CD14-positive monocyte (primary cell): ENCODE data around the gene KRT6C. TPM values are rescaled to one million over a fixed set of nuclear protein-coding genes. Genes with fewer than 3 reads are reported as not detected.

ENCODE experiments used
- DNase-seq, 3 donors: peaks; one replicate each; pipeline ENCODE4 v3.0.0-alpha.2; 2011 to 2022
- H2AFZ ChIP-seq: 2 replicates; pipeline ENCODE4 v1.6.0; 2012; ENCODE audit warnings: mild to moderate bottlenecking, low read depth, low read length, inconsistent platforms; ENCODE audit not compliant: insufficient read depth, poor library complexity, severe bottlenecking
- H3K27ac ChIP-seq, 2 donors: 1 replicate in 1 of 2; 2 replicates in 1 of 2; pipeline ENCODE4 v1.5.1; 2012 to 2013; ENCODE audit warnings: low read length in 2 of 2, control low read depth in 1 of 2, inconsistent platforms in 1 of 2, low read depth in 1 of 2, mild to moderate bottlenecking in 1 of 2
- H3K27me3 ChIP-seq, 2 donors: one replicate each; pipeline versions ENCODE4 v1.6.0 to v1.6.1; 2011 to 2013; ENCODE audit warnings: low read length in 2 of 2; ENCODE audit not compliant: control insufficient read depth in 2 of 2, insufficient read depth in 2 of 2
- H3K36me3 ChIP-seq, 2 donors: replicated peaks in 1 of 2; 1 replicate in 1 of 2; 2 replicates in 1 of 2; pipeline versions ENCODE4 v1.5.1 to v1.6.1; 2012 to 2013; ENCODE audit warnings: low read length in 2 of 2, control low read depth in 1 of 2, inconsistent platforms in 1 of 2, mild to moderate bottlenecking in 1 of 2; ENCODE audit not compliant: insufficient read depth in 2 of 2, control insufficient read depth in 1 of 2
- H3K4me1 ChIP-seq, 2 donors: 1 replicate in 1 of 2; 2 replicates in 1 of 2; pipeline versions ENCODE4 v1.5.1 to v1.6.1; 2012 to 2013; ENCODE audit warnings: low read length in 2 of 2, control low read depth in 1 of 2, inconsistent platforms in 1 of 2, mild to moderate bottlenecking in 1 of 2, moderate library complexity in 1 of 2; ENCODE audit not compliant: insufficient read depth in 2 of 2, control insufficient read depth in 1 of 2
- H3K4me2 ChIP-seq: replicated peaks from 2 replicates; pipeline ENCODE3; 2012; ENCODE audit warnings: low read length, moderate library complexity, mild to moderate bottlenecking; ENCODE audit not compliant: poor library complexity, severe bottlenecking; ENCODE audit errors: extremely low read depth
- H3K4me3 ChIP-seq, 3 experiments: fragments of 200-600 bp in 1 of 3; sonication (generic) in 1 of 3; replicated peaks in 1 of 3; 1 replicate in 2 of 3; 2 replicates in 1 of 3; pipeline ENCODE4 v1.5.1; 2011 to 2013; ENCODE audit warnings: low read length in 3 of 3, mild to moderate bottlenecking in 3 of 3, control low read depth in 2 of 3, low read depth in 2 of 3, inconsistent platforms in 1 of 3, moderate library complexity in 1 of 3
- H3K79me2 ChIP-seq: 2 replicates; pipeline ENCODE4 v1.6.0; 2012; ENCODE audit warnings: mild to moderate bottlenecking, control low read depth, inconsistent platforms, low read length, moderate library complexity; ENCODE audit not compliant: insufficient read depth
- H3K9ac ChIP-seq: 2 replicates; pipeline ENCODE4 v1.6.0; 2017; ENCODE audit warnings: low read length, mild to moderate bottlenecking; ENCODE audit not compliant: insufficient read depth, poor library complexity, severe bottlenecking
- H3K9me3 ChIP-seq, 2 donors: replicated peaks in 1 of 2; 1 replicate in 1 of 2; 2 replicates in 1 of 2; pipeline versions ENCODE4 v1.5.1 to v1.6.1; 2012 to 2013; ENCODE audit warnings: low read length in 2 of 2, control low read depth in 1 of 2; ENCODE audit not compliant: control insufficient read depth in 1 of 2, insufficient read depth in 1 of 2
- H4K20me1 ChIP-seq: 2 replicates; pipeline ENCODE4 v1.6.0; 2012; ENCODE audit warnings: mild to moderate bottlenecking, low read length, control low read depth, moderate library complexity; ENCODE audit not compliant: insufficient read depth
- H3K27ac Mint-ChIP-seq, 7 donors: one replicate each; pipeline ENCODE4 v1.8.0; 2020; ENCODE audit warnings: mild to moderate bottlenecking in 7 of 7, mixed read lengths in 7 of 7, moderate library complexity in 6 of 7, inconsistent platforms in 2 of 7
- H3K27me3 Mint-ChIP-seq, 3 donors: one replicate each; pipeline ENCODE4 v1.8.0; 2021 to 2022; ENCODE audit warnings: low read depth in 3 of 3, mild to moderate bottlenecking in 3 of 3, mixed read lengths in 3 of 3, moderate library complexity in 3 of 3, inconsistent platforms in 1 of 3
- H3K36me3 Mint-ChIP-seq, 2 donors: one replicate each; pipeline ENCODE4 v1.8.0; 2020; ENCODE audit warnings: mixed read lengths in 2 of 2, inconsistent platforms in 1 of 2, mild to moderate bottlenecking in 1 of 2
- H3K4me1 Mint-ChIP-seq: one replicate; pipeline ENCODE4 v1.8.0; 2020; ENCODE audit warnings: mild to moderate bottlenecking, mixed read lengths
- H3K4me3 Mint-ChIP-seq, 2 donors: one replicate each; pipeline ENCODE4 v1.8.0; 2020; ENCODE audit warnings: mild to moderate bottlenecking in 2 of 2, mixed read lengths in 2 of 2, moderate library complexity in 1 of 2
- H3K9me3 Mint-ChIP-seq, 7 donors: one replicate each; pipeline ENCODE4 v1.8.0; 2020 to 2022; ENCODE audit warnings: mixed read lengths in 7 of 7, mild to moderate bottlenecking in 6 of 7, moderate library complexity in 6 of 7, inconsistent platforms in 2 of 7
- CTCF ChIP-seq: fragments of 200-600 bp; IDR thresholded peaks from one replicate; pipeline ENCODE4 v1.8.0; 2022; ENCODE audit warnings: antibody characterized with exemption, mild to moderate bottlenecking
- WGBS: methylation state at CpG from one replicate; pipeline ENCODE4 v1.1.5; 2013; ENCODE audit warnings: missing lambda C conversion rate; ENCODE audit not compliant: insufficient coverage; 5-methylcytosine and 5-hydroxymethylcytosine counted together
- intact Hi-C, 2 donors: fragments of 100-400 bp; cut with micrococcal nuclease; formaldehyde crosslinking; loops; one replicate each; pipeline versions ENCODE4 v1.15.0 to v1.15.1; 2023
- polyA plus RNA-seq, 3 donors: library from polyadenylated mRNA; depleted of rRNA in 1 of 3; unstranded in 2 of 3; stranded (reverse) in 1 of 3; fragments of 300-500 nt in 2 of 3; fragments of >200 nt in 1 of 3; fragmentation: Illumina TruSeq in 2 of 3; gene quantifications; 1 replicate in 2 of 3; 2 replicates in 1 of 3; pipeline ENCODE4 v1.2.3, GENCODE V29; 2012 to 2021

Gene KRT6C
- polyA plus RNA-seq, 3 donors, result not detected

GRCh38 chr12:52497975-52498374 lies 24.4 kb upstream of the KRT6C start:
- H3K4me3 Mint-ChIP-seq, result no peak overlapping the region
- Histone ChIP-seq H4K20me1 (no peaks in the 10 kb centered on the region), H2AFZ (no peak overlapping the region), H3K27me3 (no peaks in the 10 kb centered on the region), H3K27ac (no peak overlapping the region), H3K79me2 (no peaks in the 10 kb centered on the region), H3K4me3 (no peak overlapping the region), H3K9me3 (peaks cover 0 to 6% of the 10 kb centered on the region in 2 donors), H3K36me3 (no peaks in the 10 kb centered on the region), H3K9ac (no peak overlapping the region), H3K4me1 (peaks cover 9 to 18% of the 10 kb centered on the region in 2 donors), H3K4me2 (no peak overlapping the region)
- no peaks in the 10 kb centered on the region for H3K36me3 Mint-ChIP-seq
- no peak overlapping the region for H3K27ac Mint-ChIP-seq
- no peak for TF ChIP-seq CTCF
- intact Hi-C loops, result no loop called here
- peaks cover 0 to 11% (median 6%) of the 10 kb centered on the region in 7 donors for H3K9me3 Mint-ChIP-seq
- no peak for DNase-seq
- H3K4me1 Mint-ChIP-seq, result peaks cover 20% of the 10 kb centered on the region
- 92% methylated on average over 7 of the region's 7 CpGs for WGBS
- peaks cover 5 to 11% (median 7%) of the 10 kb centered on the region in 3 donors for H3K27me3 Mint-ChIP-seq

GRCh38 chr12:52496590-52497071 lies 23.0 kb upstream of the KRT6C start:
- Histone ChIP-seq H2AFZ (no peak overlapping the region), H3K27ac (no peak overlapping the region), H3K36me3 (no peaks in the 10 kb centered on the region), H3K4me1 (peaks cover 9 to 18% of the 10 kb centered on the region in 2 donors), H3K27me3 (no peaks in the 10 kb centered on the region), H3K9ac (no peak overlapping the region), H3K9me3 (no peaks in the 10 kb centered on the region), H4K20me1 (no peaks in the 10 kb centered on the region), H3K4me2 (no peak overlapping the region), H3K79me2 (no peaks in the 10 kb centered on the region), H3K4me3 (no peak overlapping the region)
- TF ChIP-seq CTCF, result no peak
- peaks cover 5 to 11% (median 9%) of the 10 kb centered on the region in 3 donors for H3K27me3 Mint-ChIP-seq
- no peak for DNase-seq
- intact Hi-C loops, result no loop called here
- peaks cover 0 to 5% (median 0%) of the 10 kb centered on the region in 7 donors for H3K9me3 Mint-ChIP-seq
- WGBS, result 92% methylated on average over 2 of the region's 4 CpGs
- no peaks in the 10 kb centered on the region for H3K36me3 Mint-ChIP-seq
- no peak overlapping the region for H3K4me3 Mint-ChIP-seq
- no peak overlapping the region for H3K27ac Mint-ChIP-seq
- peaks cover 20% of the 10 kb centered on the region for H3K4me1 Mint-ChIP-seq
